HepG2 (cell line): Measurements from ENCODE around the gene SMIM1. TPM values are rescaled to one million over a fixed set of nuclear protein-coding genes. Genes with fewer than 3 reads are reported as not detected.

Experiments used
- ATAC-seq: fragments of 200-7000 bp; cut with Tn5 transposase; 3 replicates; pipeline ENCODE4 v1.9.1; 2020; ENCODE audit warnings: mild to moderate bottlenecking, moderate library complexity
- BruUV-seq: library from RNA; stranded (reverse); fragments of 400-500 nt; replicated peaks from 2 replicates; lab custom pipeline; 2021; lab: Mats Ljungman, UMichigan
- CTCF ChIA-PET: fragments of 300-600 bp; formaldehyde crosslinking; extraction: SDS; loops from one replicate; lab custom pipeline; 2021; ENCODE audit warnings: low total read pairs, inconsistent platforms, low intra/inter-chr PET ratio; lab: Yijun Ruan, JAX
- POLR2A ChIA-PET: fragments of 350-600 bp; sonication (Branson Sonifier 250); formaldehyde crosslinking; loops from one replicate; lab custom pipeline; 2020; ENCODE audit warnings: antibody characterized with exemption, inconsistent platforms; lab: Yijun Ruan, JAX
- DNase-seq: peaks from one replicate; pipeline ENCODE4 v3.0.0-alpha.2; 2015; ENCODE audit warnings: low spot score
- FAIRE-seq: peaks from 3 replicates; lab custom pipeline; 2011; peaks lifted over from hg19 to GRCh38; lab: Jason Lieb, UNC
- H2AFZ ChIP-seq: one replicate; pipeline ENCODE4 v1.6.1; 2011; ENCODE audit warnings: low read length, inconsistent platforms
- H3K27ac ChIP-seq: fragments of 300-600 bp; 3 replicates; pipeline ENCODE4 v1.8.0; 2011; ENCODE audit warnings: mixed run types, mild to moderate bottlenecking, mixed read lengths, low read length, inconsistent platforms; ENCODE audit not compliant: insufficient read depth; ENCODE audit errors: extremely low read length
- H3K27me3 ChIP-seq, 2 experiments: fragments of 200-600 bp in 1 of 2; 2 replicates in 1 of 2; 3 replicates in 1 of 2; pipeline versions ENCODE4 v1.6.0 to v1.8.0; 2011; ENCODE audit warnings: low read length in 2 of 2, mild to moderate bottlenecking in 2 of 2, moderate library complexity in 2 of 2, inconsistent platforms in 1 of 2; ENCODE audit not compliant: insufficient read depth in 2 of 2, control insufficient read depth in 1 of 2
- H3K36me3 ChIP-seq, 2 experiments: fragments of 200-600 bp in 1 of 2; replicated peaks in 1 of 2; 2 replicates in 1 of 2; 3 replicates in 1 of 2; pipeline versions ENCODE4 v1.5.1 to v1.8.0; 2011; ENCODE audit warnings: low read length in 2 of 2, inconsistent platforms in 1 of 2; ENCODE audit not compliant: insufficient read depth in 2 of 2, control insufficient read depth in 1 of 2
- H3K4me1 ChIP-seq: 2 replicates; pipeline ENCODE4 v1.5.1; 2012; ENCODE audit warnings: low read length, inconsistent platforms; ENCODE audit not compliant: insufficient read depth
- H3K4me2 ChIP-seq: 2 replicates; pipeline ENCODE4 v1.6.0; 2011; ENCODE audit warnings: low read depth, low read length, inconsistent platforms
- H3K4me3 ChIP-seq, 3 experiments: fragments of 200-600 bp in 1 of 3; sonication (generic), shearing (Covaris generic) in 1 of 3; replicated peaks in 1 of 3; 2 replicates each; pipeline ENCODE4 v1.5.1; 2011 to 2016; ENCODE audit warnings: low read length in 3 of 3, inconsistent platforms in 2 of 3, low read depth in 2 of 3, mild to moderate bottlenecking in 2 of 3, control low read depth in 1 of 3, mixed read lengths in 1 of 3; ENCODE audit not compliant: insufficient read depth in 1 of 3
- H3K79me2 ChIP-seq: one replicate; pipeline ENCODE4 v1.6.1; 2011; ENCODE audit warnings: low read length, inconsistent platforms; ENCODE audit not compliant: insufficient read depth
- H3K9ac ChIP-seq: 2 replicates; pipeline ENCODE4 v1.6.0; 2011; ENCODE audit warnings: mild to moderate bottlenecking, low read depth, low read length, inconsistent platforms; ENCODE audit not compliant: insufficient read depth
- H3K9me3 ChIP-seq: 2 replicates; pipeline ENCODE4 v1.5.1; 2012; ENCODE audit warnings: mild to moderate bottlenecking, low read length
- H4K20me1 ChIP-seq: 2 replicates; pipeline ENCODE4 v1.6.0; 2011; ENCODE audit warnings: inconsistent platforms, mild to moderate bottlenecking, low read length, moderate library complexity; ENCODE audit not compliant: insufficient read depth
- ARNT2 ChIP-seq: sonication (generic); formaldehyde crosslinking; IDR thresholded peaks from 2 replicates; pipeline ENCODE4 v1.8.0; 2022; ENCODE audit warnings: mild to moderate bottlenecking, low read depth, missing genetic modification reagents, moderate library complexity
- ATF1 ChIP-seq: IDR thresholded peaks from 2 replicates; pipeline ENCODE4 v1.6.1; 2016; ENCODE audit warnings: mild to moderate bottlenecking, control low read depth
- ATF7-NPFF ChIP-seq: sonication (generic); formaldehyde crosslinking; IDR thresholded peaks from 2 replicates; pipeline ENCODE4 v1.8.1; 2023; ENCODE audit warnings: mild to moderate bottlenecking, low read depth, missing genetic modification reagents, moderate library complexity
- CCAR2 ChIP-seq: fragments of 200-400 bp; formaldehyde crosslinking; optimal IDR thresholded peaks from 2 replicates; pipeline ENCODE3; 2018; ENCODE audit warnings: low read depth, mild to moderate bottlenecking, low read length, moderate library complexity
- EEA1 ChIP-seq: sonication (generic); formaldehyde crosslinking; IDR thresholded peaks from 2 replicates; pipeline ENCODE4 v1.5.1; 2020; ENCODE audit warnings: mild to moderate bottlenecking, missing genetic modification reagents, borderline replicate concordance
- ETV5 ChIP-seq: IDR thresholded peaks from 2 replicates; pipeline ENCODE4 v1.6.1; 2018; ENCODE audit warnings: missing biosample characterization, missing genetic modification reagents, inconsistent platforms, borderline replicate concordance
- HDAC1 ChIP-seq: sonication (generic); formaldehyde crosslinking; IDR thresholded peaks from 2 replicates; pipeline ENCODE4 v1.5.1; 2020; ENCODE audit warnings: mild to moderate bottlenecking, missing genetic modification reagents
- MIER2 ChIP-seq: IDR thresholded peaks from 2 replicates; pipeline ENCODE4 v1.6.1; 2016; ENCODE audit warnings: missing biosample characterization, missing genetic modification reagents
- NFE2L2 ChIP-seq: fragments of 150-350 bp; IDR thresholded peaks from 2 replicates; pipeline ENCODE4 v1.6.1; 2014; ENCODE audit warnings: low read length
- POGK ChIP-seq: sonication (generic); formaldehyde crosslinking; conservative IDR thresholded peaks from 2 replicates; pipeline ENCODE4 v1.8.0; 2022; ENCODE audit warnings: mild to moderate bottlenecking, moderate library complexity, missing genetic modification reagents
- SP4 ChIP-seq: sonication (generic); formaldehyde crosslinking; IDR thresholded peaks from 2 replicates; pipeline ENCODE4 v1.8.1; 2023; ENCODE audit warnings: mild to moderate bottlenecking, missing genetic modification reagents
- TCF7 ChIP-seq: sonication (generic); IDR thresholded peaks from 2 replicates; pipeline ENCODE4 v1.6.1; 2016; ENCODE audit warnings: antibody characterized with exemption, low read depth
- YY1 ChIP-seq: IDR thresholded peaks from 2 replicates; pipeline ENCODE4 v1.6.1; 2011; ENCODE audit warnings: low read length, low read depth, moderate library complexity, mild to moderate bottlenecking; ENCODE audit not compliant: insufficient read depth, insufficient replicate concordance
- ZFP1 ChIP-seq: IDR thresholded peaks from 2 replicates; pipeline ENCODE4 v1.6.1; 2016
- ZFYVE20 ChIP-seq: sonication (generic); formaldehyde crosslinking; IDR thresholded peaks from 2 replicates; pipeline ENCODE4 v1.8.0; 2023; ENCODE audit warnings: low read depth, mild to moderate bottlenecking, moderate library complexity, missing genetic modification reagents, borderline replicate concordance
- ZNF251 ChIP-seq: sonication (generic); formaldehyde crosslinking; IDR thresholded peaks from 2 replicates; pipeline ENCODE4 v1.9.0; 2021; ENCODE audit warnings: mild to moderate bottlenecking, missing genetic modification reagents
- ZNF773 ChIP-seq: sonication (generic); formaldehyde crosslinking; IDR thresholded peaks from 2 replicates; pipeline ENCODE4 v1.4.0; 2020; ENCODE audit warnings: missing genetic modification reagents, borderline replicate concordance
- WGBS: methylation state at CpG from one replicate; pipeline ENCODE4 v1.1.6; 2017; ENCODE audit warnings: low lambda C conversion rate; 5-methylcytosine and 5-hydroxymethylcytosine counted together
- in situ Hi-C: cut with HindIII; loops from 2 replicates; pipeline ENCODE4 v1.10.0; 2017; ENCODE audit warnings: low pct_unique_long_range_greater_than_20kb; ENCODE audit not compliant: extremely low pct_ligation_motif_present
- intact Hi-C: fragments of 100-400 bp; cut with micrococcal nuclease; formaldehyde crosslinking; loops from one replicate; pipeline ENCODE4 v1.10.0; 2022; ENCODE audit not compliant: unreplicated experiment
- polyA plus RNA-seq, 8 experiments: library from polyadenylated mRNA; depleted of rRNA in 3 of 8; stranded (reverse) in 7 of 8; unstranded in 1 of 8; fragments of >200 nt; fragmentation: Illumina TruSeq in 4 of 8; extraction: Trizol in 4 of 8; gene quantifications; 2 replicates each; pipeline versions ENCODE4 v1.2.1 to v1.2.3, GENCODE V29; 2011 to 2016; ENCODE audit warnings: low read depth in 4 of 8, missing spikeins in 1 of 8, mixed read lengths in 1 of 8; ENCODE audit not compliant: insufficient read depth in 1 of 8
- total RNA-seq, 5 experiments: library from RNA; depleted of rRNA; stranded (reverse); fragments of >200 nt; fragmentation: Illumina TruSeq; extraction: Trizol; gene quantifications; 2 replicates each; pipeline ENCODE4 v1.2.3, GENCODE V29; 2016; ENCODE audit warnings: low read depth in 1 of 5
- TF ChIP-seq, protein P1 (sequence below): sonication (generic); formaldehyde crosslinking; conservative IDR thresholded peaks from 2 replicates; pipeline ENCODE4 v1.4.0; 2020; ENCODE audit warnings: mild to moderate bottlenecking, missing genetic modification reagents, moderate library complexity
- TF ChIP-seq, protein P2 (sequence below): sonication (generic); formaldehyde crosslinking; IDR thresholded peaks from 2 replicates; pipeline ENCODE4 v1.8.0; 2022; ENCODE audit warnings: mild to moderate bottlenecking, missing genetic modification reagents, moderate library complexity

Gene SMIM1
- total and polyA plus RNA-seq, 2 of the 13 experiments (the other 11 are each of a cell fraction or from before 2014, with no cell fraction given): 12.4 to 56.3 TPM

GRCh38 chr1:3735027-3735681, 37.4 kb upstream of the SMIM1 start (continued):
- TF ChIP-seq, protein P1, sequence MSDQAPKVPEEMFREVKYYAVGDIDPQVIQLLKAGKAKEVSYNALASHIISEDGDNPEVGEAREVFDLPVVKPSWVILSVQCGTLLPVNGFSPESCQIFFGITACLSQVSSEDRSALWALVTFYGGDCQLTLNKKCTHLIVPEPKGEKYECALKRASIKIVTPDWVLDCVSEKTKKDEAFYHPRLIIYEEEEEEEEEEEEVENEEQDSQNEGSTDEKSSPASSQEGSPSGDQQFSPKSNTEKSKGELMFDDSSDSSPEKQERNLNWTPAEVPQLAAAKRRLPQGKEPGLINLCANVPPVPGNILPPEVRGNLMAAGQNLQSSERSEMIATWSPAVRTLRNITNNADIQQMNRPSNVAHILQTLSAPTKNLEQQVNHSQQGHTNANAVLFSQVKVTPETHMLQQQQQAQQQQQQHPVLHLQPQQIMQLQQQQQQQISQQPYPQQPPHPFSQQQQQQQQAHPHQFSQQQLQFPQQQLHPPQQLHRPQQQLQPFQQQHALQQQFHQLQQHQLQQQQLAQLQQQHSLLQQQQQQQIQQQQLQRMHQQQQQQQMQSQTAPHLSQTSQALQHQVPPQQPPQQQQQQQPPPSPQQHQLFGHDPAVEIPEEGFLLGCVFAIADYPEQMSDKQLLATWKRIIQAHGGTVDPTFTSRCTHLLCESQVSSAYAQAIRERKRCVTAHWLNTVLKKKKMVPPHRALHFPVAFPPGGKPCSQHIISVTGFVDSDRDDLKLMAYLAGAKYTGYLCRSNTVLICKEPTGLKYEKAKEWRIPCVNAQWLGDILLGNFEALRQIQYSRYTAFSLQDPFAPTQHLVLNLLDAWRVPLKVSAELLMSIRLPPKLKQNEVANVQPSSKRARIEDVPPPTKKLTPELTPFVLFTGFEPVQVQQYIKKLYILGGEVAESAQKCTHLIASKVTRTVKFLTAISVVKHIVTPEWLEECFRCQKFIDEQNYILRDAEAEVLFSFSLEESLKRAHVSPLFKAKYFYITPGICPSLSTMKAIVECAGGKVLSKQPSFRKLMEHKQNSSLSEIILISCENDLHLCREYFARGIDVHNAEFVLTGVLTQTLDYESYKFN (CRISPR knock-in tag): no peak
- TF ChIP-seq ZFYVE20 (no peak), ETV5 (CRISPR knock-in tag) (no peak), YY1 (no peak), SP4 (CRISPR knock-in tag) (no peak), ARNT2 (CRISPR knock-in tag) (no peak)
- TF ChIP-seq, protein P2, sequence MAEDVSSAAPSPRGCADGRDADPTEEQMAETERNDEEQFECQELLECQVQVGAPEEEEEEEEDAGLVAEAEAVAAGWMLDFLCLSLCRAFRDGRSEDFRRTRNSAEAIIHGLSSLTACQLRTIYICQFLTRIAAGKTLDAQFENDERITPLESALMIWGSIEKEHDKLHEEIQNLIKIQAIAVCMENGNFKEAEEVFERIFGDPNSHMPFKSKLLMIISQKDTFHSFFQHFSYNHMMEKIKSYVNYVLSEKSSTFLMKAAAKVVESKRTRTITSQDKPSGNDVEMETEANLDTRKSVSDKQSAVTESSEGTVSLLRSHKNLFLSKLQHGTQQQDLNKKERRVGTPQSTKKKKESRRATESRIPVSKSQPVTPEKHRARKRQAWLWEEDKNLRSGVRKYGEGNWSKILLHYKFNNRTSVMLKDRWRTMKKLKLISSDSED (CRISPR knock-in tag): no peak

- Histone ChIP-seq H3K9me3 (no peaks in the 10 kb centered on the region), H4K20me1 (no peaks in the 10 kb centered on the region), H3K9ac (no peak overlapping the region), H3K79me2 (no peaks in the 10 kb centered on the region), H3K27ac (no peak overlapping the region), H3K27me3 (no peaks in the 10 kb centered on the region), H3K4me3 (no peak overlapping the region), H3K4me1 (peaks cover 35% of the 10 kb centered on the region), H2AFZ (no peak overlapping the region), H3K36me3 (peaks cover 8 to 46% of the 10 kb centered on the region in 2 experiments), H3K4me2 (no peak overlapping the region)
- intact Hi-C loops: no loop called here
- ChIA-PET CTCF (no interaction called here), POLR2A (no interaction called here)
- no peak for FAIRE-seq
- no peak for DNase-seq
- in situ Hi-C loops: no loop called here
- ATAC-seq: no peak
- 92% methylated on average over 13 of the region's 13 CpGs for WGBS
- BruUV-seq: no TSS peak
- TF ChIP-seq ZNF773 (CRISPR knock-in tag) (no peak), POGK (CRISPR knock-in tag) (no peak), MIER2 (no peak), NFE2L2 (no peak), ZNF251 (CRISPR knock-in tag) (no peak), EEA1 (no peak), ATF1 (CRISPR knock-in tag) (no peak), ATF7-NPFF (CRISPR knock-in tag) (no peak), CCAR2 (no peak), ZFP1 (CRISPR knock-in tag) (no peak), HDAC1 (no peak), TCF7 (no peak)
Observed at GRCh38 chr1:3735688-3736087, 36.9 kb upstream of the SMIM1 start.
